Stimulated activated CD8-positive, alpha-beta memory T cell treated with anti-CD3 and anti-CD28 coated beads, Interleukin-15, amount 100 ng/mL, for 4 hours (primary cell): ENCODE measurements around the gene ADA.
"Not testable (repeated sequence)": the region's sequence is repeated elsewhere in the genome, so short reads cannot be mapped to it uniquely, and the experiment has no call there.

Experiments used
- DNase-seq, 2 donors: peaks; one replicate each; pipeline ENCODE4 v3.0.0-alpha.2; 2020; ENCODE audit warnings: low read depth in 2 of 2

The ADA gene

GRCh38 chr20:44678990-44679611 lies 27.6 kb upstream of the ADA start:
- no peak for DNase-seq

GRCh38 chr20:44678242-44678641 lies 26.7 kb upstream of the ADA start:
- no peak for DNase-seq

- not testable (repeated sequence) for DNase-seq
Observed at GRCh38 chr20:44672318-44672902, 20.9 kb upstream of the ADA start.

DNA sequence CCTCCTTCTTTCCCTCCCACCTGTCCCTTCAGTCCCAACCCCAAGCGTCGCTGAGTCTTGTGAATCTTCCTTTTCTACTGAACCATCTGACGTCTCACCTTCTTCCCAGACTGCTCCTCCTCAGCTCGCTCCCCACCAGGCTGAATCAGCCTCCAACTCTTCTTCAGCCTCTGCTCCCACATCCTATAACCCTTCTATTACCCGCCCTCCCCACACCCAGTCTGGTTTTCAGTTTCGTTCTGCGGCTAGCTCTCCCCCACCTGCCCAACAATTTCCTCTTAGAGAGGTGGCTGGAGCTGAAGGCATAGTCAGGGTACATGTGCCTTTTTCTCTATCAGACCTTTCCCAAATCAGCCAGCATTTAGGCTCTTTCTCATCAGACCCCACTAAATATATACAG lies 20.0 kb upstream of the ADA start:
- peak in 1 of 2 donors; percentile 51 for DNase-seq

DNA sequence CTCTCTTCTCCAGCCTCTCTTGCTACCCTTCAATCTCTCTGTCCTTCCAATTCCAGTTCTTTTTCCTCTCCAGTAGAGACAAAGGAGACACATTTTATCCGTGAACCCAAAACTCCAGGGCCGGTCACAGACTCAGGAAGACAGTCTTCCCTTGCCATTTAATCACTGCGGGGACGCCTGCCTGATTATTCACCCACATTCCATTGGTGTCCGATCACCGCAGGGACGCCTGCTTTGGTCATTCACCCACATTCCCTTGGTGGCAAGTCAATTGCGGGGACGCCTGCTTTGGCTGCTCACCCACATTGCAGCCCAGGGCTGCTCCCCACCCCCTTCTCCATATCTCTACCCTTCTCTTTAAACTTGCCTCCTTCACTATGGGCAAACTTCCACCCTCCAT lies 19.4 kb upstream of the ADA start:
- DNase-seq = not testable (repeated sequence)

- DNase-seq = no peak
Observed at GRCh38 chr20:44666066-44666465, 14.6 kb upstream of the ADA start.

- no peak for DNase-seq
Observed at GRCh38 chr20:44664131-44664530, 12.6 kb upstream of the ADA start.

DNA sequence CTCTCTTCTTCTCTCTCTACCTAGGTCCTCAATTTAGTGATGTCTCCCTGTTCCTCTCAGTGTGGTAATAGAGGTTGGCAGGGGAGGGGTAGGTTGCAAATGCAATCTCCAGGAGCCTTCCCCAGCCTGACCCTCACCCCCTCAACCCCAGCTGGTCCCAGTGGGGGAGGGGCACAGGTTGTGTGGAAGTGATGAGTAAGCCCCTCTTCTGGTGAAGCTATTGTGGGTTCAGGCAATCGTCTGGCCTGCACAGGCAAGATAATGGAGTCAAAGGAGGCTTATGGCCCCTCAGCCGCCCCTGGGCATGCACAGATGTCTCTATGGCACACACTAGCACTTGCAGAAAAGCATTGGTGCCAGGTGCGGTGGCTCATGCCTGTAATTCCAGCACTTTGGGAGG lies 10.8 kb upstream of the ADA start:
- DNase-seq = no peak

DNA sequence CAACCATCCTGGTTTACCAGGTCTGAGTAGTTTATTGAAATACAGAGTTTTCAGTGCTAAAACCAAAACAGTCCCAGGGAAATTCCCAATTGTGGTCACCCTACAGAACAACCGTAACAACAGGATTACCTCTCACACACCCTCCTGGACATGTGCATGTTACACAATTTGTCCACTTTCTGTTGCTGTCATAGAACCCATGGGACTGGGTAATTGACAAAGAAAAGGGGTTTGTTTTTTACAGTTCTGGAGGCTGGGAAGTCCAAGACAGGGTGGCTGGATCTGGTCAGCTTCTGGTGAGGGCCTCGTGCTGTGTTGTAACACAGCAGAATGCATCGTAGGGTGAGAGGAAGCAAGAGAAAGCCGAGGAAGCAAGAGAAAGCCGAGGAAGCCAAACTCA lies 9.1 kb upstream of the ADA start:
- no peak for DNase-seq

DNA sequence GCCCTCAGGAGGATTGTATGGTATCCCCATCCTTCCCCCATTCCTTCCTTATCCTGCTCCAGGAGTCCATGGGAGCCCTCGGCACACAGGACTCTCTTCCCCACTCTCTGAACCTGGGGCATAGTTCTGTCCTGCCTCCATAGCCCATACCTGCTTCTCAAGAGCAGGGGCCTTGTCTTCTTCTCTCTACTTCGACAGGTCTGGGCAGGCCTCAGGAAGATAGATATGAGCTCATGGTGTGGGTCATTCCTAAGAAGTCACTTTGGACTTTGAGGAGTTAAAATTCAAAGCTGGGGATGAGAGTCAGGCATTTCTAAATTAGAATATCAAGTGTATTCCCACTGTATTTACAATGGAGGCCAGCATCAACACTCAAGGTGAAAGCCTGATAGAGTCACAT lies 8.4 kb upstream of the ADA start:
- DNase-seq = no peak

GRCh38 chr20:44658810-44659209 lies 7.3 kb upstream of the ADA start:
- no peak for DNase-seq

- no peak for DNase-seq
Observed at GRCh38 chr20:44657875-44658274, 6.4 kb upstream of the ADA start.

DNA sequence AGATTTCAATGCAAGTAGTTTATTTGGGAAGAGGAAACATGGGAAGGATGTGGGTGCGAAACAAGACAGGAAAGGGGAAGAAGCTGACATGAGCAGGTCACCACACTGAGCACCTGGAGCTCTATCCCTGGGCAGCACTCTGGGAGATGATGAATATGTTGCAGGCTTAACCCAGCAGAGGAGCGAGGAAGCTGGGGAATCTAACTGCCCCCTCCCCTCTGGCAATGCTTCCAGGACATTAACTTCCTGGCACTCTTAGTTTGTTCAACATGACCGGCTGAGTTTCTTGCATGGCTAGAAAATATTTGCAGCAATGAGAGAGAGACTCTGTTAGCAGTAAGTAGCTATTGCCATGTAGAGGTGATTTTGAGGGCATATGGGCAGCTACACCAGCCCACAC lies 4.9 kb upstream of the ADA start:
- no peak for DNase-seq

DNA sequence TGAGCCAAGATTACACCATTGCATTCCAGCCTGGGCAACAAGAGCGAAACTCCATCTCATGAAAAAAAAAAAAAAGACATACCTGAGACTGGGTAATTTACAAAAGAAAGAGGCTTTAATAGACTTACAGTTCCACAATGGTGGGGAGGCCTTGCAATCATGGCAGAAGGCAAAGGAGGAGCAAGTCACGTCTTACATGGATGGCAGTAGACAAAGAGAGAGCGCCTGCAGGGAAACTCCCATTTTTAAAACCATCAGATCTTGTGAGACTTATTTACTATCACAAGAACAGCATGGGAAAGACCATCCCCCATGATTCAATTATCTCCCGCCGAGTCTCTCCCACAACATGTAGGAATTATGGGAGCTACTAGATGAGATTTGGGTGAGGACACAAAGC lies 2.7 kb upstream of the ADA start:
- not testable (repeated sequence) for DNase-seq

DNA sequence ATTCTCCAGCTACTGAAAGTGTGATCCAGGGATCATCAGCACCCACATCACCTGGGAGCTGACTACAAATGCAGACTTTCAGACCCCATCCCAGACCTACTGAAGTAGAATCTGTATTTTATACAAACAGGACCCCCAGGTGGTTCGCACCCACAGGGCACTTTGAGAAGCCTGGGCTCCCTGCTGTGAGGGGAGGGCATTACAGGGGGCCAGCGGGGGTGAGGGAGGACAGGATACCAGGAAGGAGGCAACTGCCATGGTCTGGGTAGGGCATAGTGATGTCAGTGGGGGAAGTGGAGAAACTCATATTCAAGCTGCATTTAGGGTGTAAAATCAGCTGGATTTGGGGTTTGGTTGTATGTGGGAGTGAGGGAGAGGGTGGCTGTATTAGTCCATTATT lies 2.0 kb upstream of the ADA start:
- no peak for DNase-seq

DNA sequence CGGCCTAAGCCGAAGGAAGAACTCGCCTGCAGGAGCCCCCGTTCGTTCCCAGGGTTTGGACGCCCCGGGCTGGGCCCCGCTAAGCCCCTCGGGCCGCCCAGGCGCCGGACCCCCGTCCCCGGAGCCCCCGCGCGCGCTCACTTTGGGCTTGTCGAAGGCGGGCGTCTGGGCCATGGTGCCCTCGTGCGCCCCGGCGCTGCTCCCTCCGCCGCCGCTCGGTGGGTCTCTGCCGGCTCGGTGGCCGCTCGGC lies 140 bp downstream of the ADA start:
- no peak for DNase-seq

DNA sequence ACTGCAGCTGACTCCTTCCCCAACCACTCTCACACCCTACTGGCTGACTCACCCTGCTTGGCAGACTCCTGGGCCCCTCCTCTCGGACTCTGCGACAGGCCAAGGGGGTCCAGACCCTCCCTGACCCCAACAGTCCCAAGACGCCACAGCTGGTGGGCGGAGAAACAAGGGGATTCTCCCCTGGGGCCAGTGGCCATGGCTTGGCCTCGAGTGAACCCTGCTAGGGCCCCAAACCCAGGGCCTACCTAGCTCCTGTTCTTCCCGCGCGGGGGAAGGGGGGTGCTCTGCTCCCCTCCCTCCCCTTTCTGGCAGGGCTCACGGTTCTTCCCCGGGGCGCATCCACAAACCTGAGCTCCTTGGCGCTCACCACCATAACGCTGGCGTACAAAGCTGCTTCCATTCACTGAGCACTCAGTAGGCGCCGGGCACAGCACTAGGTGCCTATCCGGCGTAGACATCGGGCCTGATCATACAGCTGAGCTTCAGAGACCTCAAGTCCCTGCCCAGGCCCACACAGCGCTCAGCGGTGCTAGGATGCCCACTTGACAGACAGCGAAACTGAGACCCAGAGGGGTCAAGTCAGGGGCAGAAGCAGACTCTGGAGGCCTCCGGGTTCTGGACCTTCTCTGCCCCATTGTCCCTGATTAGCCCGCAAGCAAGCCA lies 597 bp downstream of the ADA start:
- no peak for DNase-seq

- no peak for DNase-seq
Observed at GRCh38 chr20:44649976-44650375, 1.5 kb downstream of the ADA start.

DNA sequence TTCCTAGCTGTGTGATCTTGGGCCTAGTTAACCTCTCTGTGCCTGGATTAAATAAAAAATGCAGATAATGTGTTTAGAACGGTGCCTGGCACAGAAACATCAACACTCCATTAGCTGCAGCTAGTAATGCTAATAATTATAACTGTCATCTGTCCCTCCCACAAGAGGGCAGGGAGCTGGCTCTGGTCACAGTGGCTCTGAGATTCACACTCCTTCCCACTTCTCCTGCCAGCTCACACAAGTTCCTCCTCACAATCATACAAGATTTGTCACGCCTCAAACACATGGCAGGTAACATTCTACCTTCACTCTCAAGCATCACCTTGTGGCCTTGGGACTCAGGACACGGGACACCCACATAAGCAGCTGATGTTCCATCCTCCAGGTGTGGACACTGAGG lies 2.4 kb downstream of the ADA start:
- no peak for DNase-seq

- no peak for DNase-seq
Observed at GRCh38 chr20:44648579-44648978, 2.9 kb downstream of the ADA start.

GRCh38 chr20:44648068-44648467 lies 3.4 kb downstream of the ADA start:
- DNase-seq = no peak

DNA sequence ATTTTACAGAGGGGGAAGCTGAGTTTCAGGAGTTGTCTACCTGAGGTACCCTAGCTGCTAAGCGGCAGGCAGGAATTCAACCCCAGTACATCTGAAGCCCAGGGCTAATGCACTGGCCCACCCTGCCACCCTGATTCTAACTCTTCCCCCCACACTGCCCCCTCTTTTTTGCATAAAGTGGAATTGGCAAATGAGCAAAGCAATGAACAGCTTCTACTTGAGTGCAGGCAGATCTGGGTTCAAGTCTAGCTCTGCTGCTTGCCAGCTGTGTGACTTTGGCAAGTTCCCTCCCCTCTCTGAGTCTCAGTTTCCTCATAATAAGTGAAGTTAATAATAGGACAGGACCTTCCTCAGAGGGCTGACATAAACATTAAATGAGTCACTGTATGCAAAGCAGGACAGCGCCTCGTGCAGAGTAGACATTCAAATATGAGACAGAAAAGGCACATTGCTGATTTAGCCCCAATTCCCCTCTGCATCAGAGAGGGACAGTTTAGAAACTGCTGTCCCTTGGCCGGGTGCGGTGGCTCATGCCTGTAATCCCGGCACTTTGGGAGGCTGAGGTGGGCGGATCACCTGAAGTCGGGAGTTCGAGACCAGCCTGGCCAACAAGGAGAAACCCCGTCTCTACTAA lies 4.7 kb downstream of the ADA start:
- DNase-seq = no peak

GRCh38 chr20:44646023-44646640 lies 5.4 kb downstream of the ADA start:
- DNase-seq = no peak
